Renal cortical epithelial cell (primary cell): ENCODE results near the gene PBX4. TPM values are rescaled to one million over a fixed set of nuclear protein-coding genes. Genes with fewer than 3 reads are reported as not detected.

ENCODE experiments used
- DNase-seq: peaks from one replicate; pipeline ENCODE4 v3.0.0-alpha.2; 2011; ENCODE audit warnings: low read depth
- total RNA-seq: library from RNA; depleted of rRNA; stranded (reverse); fragments of >200 nt; gene quantifications from 2 replicates; pipeline ENCODE4 v1.2.3, GENCODE V29; 2014

PBX4 gene
- total RNA-seq, 1 donor from 2014 or later, result 1.7 TPM

DNA sequence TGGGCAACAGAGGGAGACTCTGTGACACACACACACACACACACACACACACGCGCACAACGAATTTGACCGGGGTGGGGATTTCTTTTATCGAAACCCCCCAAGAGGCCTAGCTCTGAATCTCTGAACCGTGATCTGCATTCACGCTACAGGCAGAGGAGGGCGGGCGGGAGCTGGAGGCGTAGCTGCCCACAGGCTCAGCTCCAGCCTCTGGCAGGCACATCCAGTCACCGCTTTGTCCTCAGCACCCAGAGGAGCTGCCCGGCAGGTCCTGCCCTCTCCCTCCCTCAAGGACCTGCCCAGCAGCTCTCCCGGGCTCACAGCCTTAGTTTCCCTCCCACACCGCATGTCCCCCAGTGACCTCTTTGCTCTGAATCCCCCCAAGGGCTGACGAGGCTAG is 60.4 kb downstream of the PBX4 start:
- DNase-seq, result no peak

DNA sequence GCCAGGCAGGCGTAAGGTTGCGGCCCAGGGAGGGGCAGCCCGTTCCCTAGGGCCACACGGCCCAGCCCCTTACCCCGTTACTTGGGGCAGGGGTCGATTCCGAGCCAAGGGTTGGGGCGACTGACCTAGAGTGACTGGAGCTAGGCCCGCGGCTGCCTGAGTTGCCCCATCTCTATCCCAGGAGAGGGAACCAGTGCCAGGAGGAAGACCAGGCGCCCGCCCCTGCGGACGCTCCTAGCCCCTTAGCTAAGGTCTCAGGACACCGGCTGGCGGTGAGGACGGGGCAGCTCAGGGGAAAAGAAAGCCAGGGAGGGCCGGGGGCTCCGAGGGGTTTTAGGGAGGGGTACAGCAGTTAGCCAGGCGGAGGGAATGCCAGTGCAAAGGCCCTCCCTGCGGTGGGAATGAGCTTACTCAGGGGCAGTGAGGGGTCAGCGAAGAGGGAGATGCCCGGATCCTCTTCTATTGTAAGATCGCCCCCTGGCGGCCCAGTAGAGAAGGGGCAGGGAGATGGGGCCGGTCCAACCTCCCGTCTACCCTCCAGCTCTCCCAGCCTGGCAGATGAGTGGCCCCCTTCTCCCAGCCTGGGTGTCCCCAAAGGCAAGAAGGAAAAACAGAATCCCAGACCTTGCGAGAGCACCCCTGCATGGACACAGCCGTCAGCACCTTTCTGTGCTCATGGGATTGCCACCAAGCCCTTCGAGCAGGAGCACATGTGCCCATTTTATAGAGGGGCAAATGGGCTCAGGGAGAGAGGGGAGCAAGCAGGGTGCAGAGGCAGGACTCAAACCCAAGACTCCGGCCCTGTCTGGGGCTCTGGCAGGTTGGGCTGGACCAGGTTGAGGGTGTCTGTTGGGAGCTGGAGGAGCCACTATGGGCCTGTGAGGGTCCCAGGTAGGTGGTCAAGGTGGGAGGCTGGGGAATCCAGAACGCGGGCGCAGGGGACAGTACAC is 64.1 kb downstream of the PBX4 start:
- no peak for DNase-seq

DNA sequence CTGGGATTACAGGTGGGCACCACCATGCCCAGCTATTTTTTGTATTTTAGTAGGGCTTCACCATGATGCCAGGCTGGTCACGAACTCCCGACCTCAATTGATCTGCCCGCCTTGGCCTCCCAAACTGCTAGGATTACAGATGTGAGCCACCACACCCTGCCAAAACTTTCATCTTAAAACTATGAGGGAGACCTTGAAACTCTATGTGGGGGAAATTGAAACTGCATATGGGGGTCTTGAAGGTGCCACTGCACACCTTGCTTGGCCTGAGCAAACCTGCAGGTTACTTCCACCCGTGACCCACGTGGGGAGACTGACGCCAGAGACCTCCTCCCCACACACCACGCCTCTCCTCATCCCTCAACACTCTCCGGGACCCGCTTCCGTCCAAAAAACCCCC is 64.8 kb downstream of the PBX4 start:
- DNase-seq, result no peak

DNA sequence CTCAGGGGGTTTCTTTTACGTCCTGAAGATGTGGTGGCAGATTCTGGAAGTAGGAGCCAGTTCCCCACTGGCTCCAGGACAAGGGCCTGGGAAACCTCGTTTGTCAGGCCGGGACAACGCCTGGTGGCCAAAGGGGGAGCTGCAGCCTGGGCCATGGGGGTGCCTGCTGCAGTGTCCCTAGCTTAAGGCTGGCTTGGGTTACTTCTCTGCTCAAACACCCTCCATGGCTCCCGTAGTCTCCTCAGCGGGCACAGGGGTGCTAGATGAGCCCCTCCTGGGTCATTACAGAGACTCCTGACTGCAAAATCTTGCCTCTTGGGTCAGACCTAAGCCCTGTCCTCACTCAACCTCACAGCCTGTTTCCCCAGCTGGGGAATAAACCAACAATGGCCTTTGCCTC is 65.7 kb downstream of the PBX4 start:
- DNase-seq, result no peak

DNA sequence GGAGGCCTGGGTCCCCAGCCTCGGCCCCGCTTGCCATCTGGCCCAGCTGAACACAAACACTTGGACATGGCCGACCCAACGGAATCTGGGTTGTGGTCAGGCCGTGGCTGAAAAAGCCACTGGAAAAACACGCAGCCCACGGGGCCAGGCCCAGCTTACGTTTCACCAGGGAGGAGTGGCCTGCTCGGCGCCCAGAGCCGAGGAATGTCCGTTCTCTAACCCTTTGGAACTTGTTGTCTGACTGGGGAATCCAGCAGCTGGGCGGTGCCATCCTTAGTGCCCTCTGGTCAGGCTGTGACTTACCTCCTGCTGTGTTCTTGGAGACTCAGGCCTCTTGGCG is 66.7 kb downstream of the PBX4 start:
- DNase-seq, result no peak

DNA sequence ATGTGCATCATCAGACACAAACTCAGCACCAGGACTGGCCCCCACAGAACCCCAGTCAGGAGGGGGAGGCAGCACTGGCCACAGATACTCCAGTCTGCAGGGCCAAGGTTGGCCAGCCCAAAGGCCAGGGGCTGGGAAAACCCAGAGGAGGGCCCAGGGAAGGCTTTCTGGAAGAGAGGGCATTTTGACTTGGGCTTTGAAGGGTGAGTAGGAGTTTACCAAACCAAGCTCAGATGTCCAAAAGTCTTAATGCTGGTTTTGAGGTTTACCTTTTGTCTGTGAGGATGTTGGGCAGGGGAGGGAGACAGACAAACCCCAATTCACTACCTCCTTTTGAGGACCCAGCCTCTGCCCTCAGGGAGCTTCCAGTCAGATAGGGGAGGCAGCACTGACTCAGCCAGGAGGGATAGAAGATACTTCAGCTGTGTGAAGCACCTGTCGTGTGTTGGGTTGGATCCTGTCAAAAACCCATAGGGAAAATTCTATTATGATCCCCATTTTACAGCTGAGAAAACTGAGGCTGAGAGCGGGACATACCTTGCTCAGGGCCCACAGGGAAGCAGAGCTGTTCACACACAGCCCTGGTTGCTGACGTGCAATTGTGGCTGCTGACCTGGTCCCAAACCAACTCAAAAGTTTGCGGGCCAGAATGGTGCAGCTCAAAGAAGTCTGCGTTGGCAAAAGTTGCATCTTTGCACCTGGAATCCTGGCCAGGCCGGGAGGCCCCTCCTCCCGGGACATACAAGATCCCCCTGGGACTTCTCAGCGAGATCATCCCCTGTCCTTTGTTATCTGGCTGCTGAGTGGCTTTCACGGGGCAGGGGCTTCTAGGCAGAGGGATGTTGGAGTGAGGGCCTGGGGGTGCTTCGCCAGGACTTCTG is 67.3 kb downstream of the PBX4 start:
- DNase-seq, result no peak

DNA sequence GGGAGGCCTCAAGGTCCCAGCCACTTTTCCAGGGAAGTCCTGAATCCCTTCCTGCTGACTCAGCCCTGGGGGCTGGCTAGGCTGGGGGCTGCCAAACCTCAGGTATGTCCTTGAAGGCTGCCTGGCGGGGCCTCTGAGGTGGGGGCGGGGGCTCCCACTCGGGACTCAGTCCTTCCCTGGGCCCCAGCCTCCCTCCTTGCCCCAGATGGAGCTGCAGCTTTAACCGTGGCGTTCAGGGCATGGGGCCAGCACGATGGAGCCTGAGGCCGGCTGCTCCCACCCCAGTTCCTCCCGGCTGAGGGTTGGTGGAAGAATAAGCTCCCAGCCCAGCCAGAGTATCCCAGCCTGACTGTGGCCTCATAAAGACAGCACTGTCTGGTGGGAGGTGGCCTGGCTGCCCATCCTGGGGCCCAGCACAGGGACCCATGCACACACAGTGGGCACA is 68.0 kb downstream of the PBX4 start:
- DNase-seq, result no peak

DNA sequence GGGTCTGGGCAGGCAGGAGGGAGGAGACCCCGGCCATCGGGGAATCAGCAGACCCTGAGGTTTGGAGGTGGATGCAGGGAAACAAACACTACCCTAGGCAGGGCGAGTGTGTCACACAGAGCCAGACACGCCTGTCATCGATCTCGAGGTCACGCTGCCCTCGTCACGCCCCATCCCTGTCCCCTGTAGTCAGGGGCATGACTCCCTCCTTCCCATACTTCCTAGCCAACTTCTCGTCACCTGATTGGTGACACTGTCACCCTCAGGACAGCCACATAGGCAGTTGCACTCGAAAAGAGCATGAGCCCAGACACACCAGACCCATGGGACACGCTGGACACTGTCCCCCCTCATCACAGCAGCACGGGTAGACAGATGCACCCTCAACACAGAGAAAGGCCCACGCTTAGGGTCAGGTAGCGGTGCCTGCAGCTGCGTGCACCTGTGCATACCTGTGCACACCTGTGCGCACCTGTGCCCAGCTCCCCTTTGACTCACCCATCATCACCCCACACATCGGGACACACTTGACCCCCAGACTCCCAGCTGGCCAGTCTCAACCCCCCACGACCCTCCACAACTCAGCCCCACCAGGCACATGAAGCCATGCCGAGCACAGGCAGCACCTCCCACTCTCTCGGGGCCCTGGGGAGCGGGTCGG is 68.6 kb downstream of the PBX4 start:
- DNase-seq, result no peak

DNA sequence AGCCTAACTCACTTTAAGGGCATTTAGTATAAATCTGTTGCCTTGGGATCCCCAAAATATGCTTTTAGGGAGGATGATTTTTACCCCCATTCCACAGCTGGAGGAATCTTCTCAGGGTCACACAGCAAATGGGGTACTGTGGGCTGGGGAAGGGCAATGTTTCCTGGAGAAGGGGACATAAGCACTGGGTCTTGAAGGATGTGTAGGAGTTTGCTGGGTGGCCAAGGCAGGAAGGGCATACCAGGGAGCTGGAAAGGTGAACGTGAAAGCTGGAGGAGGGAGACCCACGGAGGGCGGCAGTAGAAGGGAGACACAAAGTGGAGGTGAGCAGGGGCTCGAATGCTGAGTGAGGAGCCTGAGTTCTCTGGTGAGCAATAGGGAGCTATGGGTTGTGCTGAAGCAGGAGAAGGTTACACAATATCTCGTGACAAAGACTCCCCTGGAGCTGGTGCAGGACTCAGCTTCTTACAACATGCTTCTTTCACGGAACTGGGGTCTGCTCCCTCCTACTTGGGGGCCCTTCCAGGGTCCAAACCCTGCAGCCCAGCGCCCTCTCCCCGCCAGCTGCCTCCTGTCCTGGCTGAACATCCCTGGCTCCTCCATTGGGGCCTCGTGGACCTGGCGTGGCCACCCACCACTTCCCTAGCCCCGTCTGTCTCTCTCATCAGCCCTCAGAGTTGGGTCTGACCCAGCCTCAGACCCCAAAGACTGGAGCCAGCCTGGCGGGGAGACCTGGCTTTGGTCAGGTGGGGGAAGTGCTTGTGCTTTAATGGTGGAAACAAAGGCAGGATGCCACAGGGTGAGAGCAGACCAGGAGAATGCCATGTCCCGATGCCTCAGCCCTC is 69.3 kb downstream of the PBX4 start:
- no peak for DNase-seq

DNA sequence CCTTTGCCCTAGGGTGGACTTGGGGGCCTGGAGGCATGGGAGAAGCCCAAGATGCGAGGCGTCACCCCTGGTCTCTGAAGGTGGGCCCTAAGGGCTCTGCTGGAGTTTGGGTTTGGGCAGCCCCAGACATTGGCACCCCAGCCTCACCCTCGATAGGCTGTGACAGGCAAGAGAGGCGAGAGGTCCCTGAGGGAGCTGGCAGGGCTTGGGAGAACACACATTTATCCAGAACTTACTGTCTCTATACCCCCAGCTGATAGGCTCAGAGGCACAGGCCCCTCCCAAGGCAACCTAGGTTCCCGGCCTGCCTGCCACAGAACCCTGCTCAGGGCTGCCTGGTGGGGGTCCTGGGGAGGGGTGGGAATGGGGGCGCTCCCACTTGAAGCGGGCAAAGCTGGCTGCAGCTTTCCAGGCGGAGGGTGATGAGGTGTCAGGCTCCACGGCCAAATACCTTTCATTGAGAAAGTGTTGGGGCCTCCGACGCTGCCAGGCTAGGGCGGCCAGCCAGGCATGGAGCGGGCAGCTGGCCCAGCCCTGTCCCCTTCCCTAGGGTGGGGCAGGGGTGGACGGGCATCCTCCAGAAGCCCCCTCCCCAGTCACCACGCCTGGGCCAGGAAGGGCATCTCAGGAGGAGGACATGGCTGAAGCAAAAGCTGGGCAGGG is 70.7 kb downstream of the PBX4 start:
- DNase-seq, result no peak

DNA sequence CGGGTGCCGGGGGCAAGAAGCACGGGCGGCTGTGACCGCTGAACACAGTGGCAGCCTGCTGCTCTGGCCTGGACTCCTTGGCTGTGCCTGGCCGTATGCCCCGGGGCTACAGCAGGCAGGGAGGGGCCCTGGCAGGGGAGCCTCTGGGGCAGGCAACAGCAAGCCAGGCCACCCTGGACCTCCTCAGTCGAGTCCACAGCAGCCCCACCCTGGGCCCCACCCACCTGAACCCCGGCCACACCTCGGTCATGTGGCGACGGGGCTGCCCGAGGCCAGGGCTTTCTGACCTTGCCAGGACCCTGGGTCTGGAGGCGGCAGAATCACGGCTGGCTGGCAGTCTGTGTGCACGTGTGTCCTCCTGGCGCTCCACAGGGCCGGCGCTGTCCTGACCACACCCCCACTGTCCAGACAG is 71.7 kb downstream of the PBX4 start:
- DNase-seq, result no peak

DNA sequence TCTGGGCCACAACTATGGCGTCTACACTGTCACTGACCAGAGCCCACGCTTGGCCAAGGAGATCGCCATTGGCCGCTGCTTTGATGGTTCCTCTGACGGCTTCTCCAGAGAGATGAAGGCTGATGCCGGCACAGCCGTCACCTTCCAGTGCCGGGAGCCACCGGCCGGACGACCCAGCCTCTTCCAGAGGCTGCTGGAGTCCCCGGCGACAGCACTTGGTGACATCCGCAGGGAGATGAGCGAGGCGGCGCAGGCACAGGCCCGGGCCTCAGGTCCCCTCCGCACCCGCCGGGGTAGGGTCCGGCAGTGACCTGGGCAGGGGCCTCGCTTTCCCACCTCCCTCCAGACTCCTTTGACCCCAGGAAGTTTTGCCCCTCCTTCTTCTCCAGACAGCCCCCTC is 72.8 kb downstream of the PBX4 start:
- no peak for DNase-seq

DNA sequence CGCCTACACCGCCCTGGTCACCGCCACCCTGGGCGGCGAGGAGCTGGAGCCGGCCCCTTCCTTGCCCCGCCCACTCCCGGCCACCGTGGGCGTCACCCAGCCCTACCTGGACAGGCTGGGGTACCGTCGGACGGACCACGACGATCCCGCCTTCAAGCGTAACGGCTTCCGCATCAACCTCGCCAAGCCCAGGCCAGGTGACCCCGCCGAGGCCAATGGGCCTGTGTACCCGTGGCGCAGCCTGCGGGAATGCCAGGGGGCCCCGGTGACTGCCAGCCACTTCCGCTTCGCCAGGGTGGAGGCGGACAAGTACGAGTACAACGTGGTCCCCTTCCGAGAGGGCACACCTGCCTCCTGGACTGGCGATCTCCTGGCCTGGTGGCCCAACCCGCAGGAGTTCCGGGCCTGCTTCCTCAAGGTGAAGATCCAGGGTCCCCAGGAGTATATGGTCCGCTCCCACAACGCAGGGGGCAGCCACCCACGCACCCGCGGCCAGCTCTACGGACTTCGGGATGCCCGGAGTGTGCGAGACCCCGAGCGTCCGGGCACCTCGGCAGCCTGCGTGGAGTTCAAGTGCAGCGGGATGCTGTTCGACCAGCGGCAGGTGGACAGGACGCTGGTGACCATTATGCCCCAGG is 73.4 kb downstream of the PBX4 start:
- DNase-seq, result no peak

DNA sequence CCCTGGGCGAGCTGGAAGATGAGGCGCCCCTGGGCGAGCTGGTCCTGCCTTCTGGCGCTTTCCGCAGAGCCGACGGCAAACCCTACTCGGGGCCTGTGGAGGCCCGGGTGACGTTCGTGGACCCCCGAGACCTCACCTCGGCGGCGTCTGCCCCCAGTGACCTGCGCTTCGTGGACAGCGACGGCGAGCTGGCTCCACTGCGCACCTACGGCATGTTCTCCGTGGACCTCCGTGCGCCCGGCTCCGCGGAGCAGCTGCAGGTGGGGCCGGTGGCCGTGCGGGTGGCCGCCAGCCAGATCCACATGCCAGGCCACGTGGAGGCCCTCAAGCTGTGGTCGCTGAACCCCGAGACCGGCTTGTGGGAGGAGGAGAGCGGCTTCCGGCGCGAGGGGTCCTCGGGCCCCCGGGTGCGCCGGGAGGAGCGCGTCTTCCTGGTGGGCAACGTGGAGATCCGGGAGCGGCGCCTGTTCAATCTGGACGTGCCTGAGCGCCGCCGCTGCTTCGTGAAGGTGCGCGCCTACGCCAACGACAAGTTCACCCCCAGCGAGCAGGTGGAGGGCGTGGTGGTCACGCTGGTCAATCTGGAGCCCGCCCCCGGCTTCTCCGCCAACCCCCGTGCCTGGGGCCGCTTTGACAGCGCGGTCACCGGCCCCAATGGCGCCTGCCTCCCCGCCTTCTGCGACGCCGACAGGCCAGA is 74.1 kb downstream of the PBX4 start:
- no peak for DNase-seq

DNA sequence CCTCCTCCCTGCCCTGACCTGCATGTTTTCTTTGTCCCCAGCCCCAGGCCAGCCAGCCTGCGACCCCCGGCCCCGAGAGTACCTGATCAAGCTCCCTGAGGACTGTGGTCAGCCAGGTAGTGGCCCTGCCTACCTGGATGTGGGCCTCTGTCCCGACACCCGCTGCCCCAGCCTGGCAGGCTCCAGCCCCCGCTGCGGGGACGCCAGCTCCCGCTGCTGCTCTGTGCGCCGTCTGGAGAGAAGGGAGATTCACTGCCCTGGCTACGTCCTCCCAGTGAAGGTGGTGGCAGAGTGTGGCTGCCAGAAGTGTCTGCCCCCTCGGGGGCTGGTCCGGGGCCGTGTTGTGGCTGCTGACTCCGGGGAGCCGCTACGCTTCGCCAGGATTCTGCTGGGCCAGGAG is 74.8 kb downstream of the PBX4 start:
- DNase-seq, result no peak

DNA sequence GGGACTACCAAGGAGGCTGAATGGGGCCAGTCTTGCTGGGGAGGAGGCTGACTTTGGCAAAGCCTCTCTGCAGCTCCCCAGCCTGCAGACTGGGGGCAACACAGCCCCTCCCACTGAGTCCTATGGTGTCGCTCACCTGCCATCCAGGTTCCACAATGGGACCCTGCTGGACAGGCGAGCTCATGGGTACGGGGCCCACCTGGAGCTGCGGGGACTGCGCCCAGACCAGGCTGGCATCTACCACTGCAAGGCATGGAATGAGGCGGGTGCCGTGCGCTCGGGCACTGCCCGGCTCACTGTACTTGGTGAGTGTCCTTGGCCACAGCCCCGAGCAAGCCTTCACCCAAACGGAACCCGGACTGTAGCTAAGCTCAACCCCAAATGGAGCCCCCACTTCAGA is 75.4 kb downstream of the PBX4 start:
- DNase-seq, result no peak

DNA sequence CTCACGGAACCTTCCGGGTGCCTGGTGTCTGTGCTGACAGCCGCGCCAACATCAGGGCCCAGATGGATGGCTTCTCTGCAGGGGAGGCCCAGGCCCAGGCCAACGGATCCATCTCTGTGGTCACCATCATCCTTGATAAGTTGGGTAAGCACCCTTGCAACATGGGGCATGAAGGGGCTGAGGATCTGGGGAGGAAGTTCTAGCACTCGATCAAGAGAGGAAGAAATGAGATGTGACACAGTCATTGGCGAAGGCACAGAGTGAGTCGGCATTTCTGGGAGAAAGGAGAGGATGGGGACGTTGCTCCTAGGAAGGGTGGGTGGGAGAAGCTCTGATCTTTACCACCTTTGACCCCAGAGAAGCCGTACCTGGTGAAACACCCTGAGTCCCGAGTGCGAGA is 76.0 kb downstream of the PBX4 start:
- no peak for DNase-seq

DNA sequence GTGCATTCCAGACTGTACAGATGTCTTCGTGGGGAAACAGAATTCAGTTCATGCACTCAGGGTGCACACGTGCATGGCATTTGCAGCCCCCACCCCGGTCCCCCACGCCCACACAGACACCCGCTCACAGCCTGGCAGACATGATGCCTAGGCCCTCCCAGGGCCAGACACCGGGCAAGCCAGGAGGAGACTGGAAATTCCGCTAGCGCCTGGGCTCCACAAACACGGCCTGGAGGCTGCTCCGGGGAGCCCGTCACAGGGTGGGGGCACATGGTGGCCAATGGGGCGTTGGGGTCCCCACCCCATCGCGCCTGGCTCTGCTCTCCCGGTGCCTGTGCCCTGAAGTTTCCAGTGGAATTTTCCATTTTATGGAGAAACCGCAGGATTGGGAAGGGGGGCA is 76.9 kb downstream of the PBX4 start:
- DNase-seq, result no peak

DNA sequence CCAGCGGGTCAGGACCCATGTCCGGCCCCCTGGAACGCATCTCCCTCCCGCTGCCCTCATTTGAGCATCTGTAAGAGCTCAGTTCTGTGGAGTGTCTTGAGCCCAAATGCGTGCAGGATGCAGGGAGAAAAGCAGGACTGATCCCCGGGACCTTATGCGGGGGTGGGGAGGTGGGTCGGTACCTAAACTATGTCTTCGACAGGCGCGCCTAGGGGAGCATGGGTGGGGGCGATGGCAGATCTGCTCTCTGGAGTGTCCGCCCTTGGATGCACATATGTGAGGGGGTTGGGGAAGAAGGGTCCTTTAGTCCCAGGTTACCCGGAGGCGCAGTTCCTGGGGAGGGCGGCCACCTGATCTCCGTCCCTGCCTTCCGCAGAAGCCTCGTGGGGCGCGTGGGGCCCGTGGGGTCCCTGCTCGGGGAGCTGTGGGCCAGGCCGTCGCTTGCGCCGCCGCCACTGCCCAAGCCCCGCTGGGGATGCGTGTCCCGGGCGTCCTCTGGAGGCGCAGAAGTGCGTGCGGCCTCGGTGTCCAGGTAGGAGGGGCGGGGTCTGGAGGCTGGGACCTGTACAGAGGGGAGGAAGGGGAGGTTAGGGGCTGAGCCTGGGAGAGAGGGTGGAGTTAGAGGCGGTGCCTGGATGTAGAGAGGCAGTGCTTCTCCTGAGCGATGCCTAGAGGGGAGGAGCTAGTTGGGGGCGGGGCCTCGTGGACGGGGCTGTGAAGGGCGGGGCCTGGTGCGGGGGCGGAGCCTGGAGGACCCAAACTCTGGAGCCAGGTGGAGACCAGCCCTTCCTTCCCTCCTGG is 77.6 kb downstream of the PBX4 start:
- DNase-seq, result peak; percentile 26
